Measurements from ENCODE around the gene SH3RF3.

- TF ChIP-seq GATA3 (IDR thresholded peaks at IDR 0.05; ENCODE audit: low read depth, low read length) (no peak), GATA2 (IDR thresholded peaks at IDR 0.05; ENCODE audit: low read depth, low read length) (no peak)
These were observed 56.3 kb downstream of the SH3RF3 start for GRCh38 chr2:109185338-109185737.
